ENCODE measurements around the gene KRTAP10-11. TPM values are rescaled to one million over a fixed set of nuclear protein-coding genes. Genes with fewer than 3 reads are reported as not detected.
"Not testable (repeated sequence)": the region's sequence is repeated elsewhere in the genome, so short reads cannot be mapped to it uniquely, and the experiment has no call there.

The KRTAP10-11 gene
- total and polyA plus RNA-seq, 2 donors (not counting 1 experiment from before 2014, with no cell fraction given): not detected

DNA sequence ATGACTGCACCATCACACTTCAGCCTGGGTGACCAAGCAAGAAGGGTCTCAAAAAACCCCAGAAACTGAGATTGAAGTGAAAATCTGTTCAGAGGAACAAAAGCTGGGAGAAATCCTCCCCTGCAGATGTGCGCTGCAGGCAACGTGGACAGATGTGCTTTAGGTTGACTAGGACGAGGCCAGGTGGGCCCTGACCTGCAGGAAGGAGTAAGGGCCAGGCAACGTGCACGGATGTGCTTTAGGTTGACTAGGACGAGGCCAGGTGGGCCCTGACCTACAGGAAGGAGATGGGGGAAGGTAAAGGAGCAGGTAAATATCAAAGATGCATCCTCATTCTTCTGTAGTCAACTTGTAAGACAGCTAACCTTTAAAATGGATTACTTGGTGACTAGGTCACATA is 38.3 kb downstream of the KRTAP10-11 start:
- H3K9me3 ChIP-seq (ENCODE audit: control insufficient read depth, insufficient read depth, low read depth, low read length): no peaks in the 10 kb centered on the region
- H4K20me1 ChIP-seq (ENCODE audit: control insufficient read depth, extremely low read depth, insufficient read depth, low read length): no peaks in the 10 kb centered on the region
- no peak overlapping the region for H3K9ac ChIP-seq (ENCODE audit: insufficient read depth, low read length)
- H3K4me3 ChIP-seq (replicated peaks in 1 of 4; ENCODE audit: control extremely low read depth in 1 of 4, insufficient read depth in 1 of 4, low read depth in 3 of 4, low read length in 4 of 4): no peak overlapping the region
- no peak for DNase-seq (ENCODE audit: low read depth in 2 of 2)
- no peaks in the 10 kb centered on the region for H3K4me1 ChIP-seq (ENCODE audit: control insufficient read depth, extremely low read depth, insufficient read depth, low read length)
- H3K4me2 ChIP-seq (ENCODE audit: extremely low read depth, insufficient read depth, low read length): no peak overlapping the region
- no peaks in the 10 kb centered on the region for H3K79me2 ChIP-seq (ENCODE audit: control insufficient read depth, insufficient read depth, low read length)
- H3K27me3 ChIP-seq (ENCODE audit: control insufficient read depth, insufficient read depth, low read length): peaks cover 4% of the 10 kb centered on the region
- H3K27ac ChIP-seq (ENCODE audit: insufficient read depth, low read length): no peak overlapping the region
- no peaks in the 10 kb centered on the region for H3K36me3 ChIP-seq (ENCODE audit: control insufficient read depth, insufficient read depth, low read length)
- TF ChIP-seq EZH2 (IDR thresholded peaks at IDR 0.05; ENCODE audit: low read length, missing control alignments): no peak
- TF ChIP-seq, protein P1, sequence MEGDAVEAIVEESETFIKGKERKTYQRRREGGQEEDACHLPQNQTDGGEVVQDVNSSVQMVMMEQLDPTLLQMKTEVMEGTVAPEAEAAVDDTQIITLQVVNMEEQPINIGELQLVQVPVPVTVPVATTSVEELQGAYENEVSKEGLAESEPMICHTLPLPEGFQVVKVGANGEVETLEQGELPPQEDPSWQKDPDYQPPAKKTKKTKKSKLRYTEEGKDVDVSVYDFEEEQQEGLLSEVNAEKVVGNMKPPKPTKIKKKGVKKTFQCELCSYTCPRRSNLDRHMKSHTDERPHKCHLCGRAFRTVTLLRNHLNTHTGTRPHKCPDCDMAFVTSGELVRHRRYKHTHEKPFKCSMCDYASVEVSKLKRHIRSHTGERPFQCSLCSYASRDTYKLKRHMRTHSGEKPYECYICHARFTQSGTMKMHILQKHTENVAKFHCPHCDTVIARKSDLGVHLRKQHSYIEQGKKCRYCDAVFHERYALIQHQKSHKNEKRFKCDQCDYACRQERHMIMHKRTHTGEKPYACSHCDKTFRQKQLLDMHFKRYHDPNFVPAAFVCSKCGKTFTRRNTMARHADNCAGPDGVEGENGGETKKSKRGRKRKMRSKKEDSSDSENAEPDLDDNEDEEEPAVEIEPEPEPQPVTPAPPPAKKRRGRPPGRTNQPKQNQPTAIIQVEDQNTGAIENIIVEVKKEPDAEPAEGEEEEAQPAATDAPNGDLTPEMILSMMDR (conservative IDR thresholded peaks at IDR 0.05 in 1 of 2, IDR thresholded peaks at IDR 0.05 in 1 of 2; ENCODE audit: low read depth in 1 of 2, low read length in 2 of 2): no peak
- no peak overlapping the region for H2AFZ ChIP-seq (ENCODE audit: low read length)

DNA sequence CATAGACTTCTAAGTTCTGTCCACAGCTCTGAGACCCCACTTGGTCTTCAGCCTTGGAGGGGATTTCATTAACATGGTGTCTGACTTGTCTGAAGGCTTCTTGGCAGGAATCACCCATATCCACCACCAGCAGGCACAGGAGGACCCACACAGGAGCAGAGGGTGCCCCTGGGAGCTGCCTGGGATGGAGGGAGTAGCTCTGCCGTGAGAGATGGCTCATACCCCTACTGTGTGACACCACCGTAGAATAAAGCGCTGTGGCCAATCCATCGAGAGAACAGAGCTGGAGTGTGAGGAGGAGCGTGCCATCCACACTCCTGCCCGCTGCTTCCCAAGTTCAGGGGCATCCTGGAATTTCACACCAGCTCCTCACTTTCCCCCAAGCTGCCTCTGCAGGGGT is 38.8 kb downstream of the KRTAP10-11 start:
- H3K4me3 ChIP-seq (replicated peaks in 1 of 4; ENCODE audit: control extremely low read depth in 1 of 4, insufficient read depth in 1 of 4, low read depth in 3 of 4, low read length in 4 of 4); H3K9me3 ChIP-seq (ENCODE audit: control insufficient read depth, insufficient read depth, low read depth, low read length); H3K4me1 ChIP-seq (ENCODE audit: control insufficient read depth, extremely low read depth, insufficient read depth, low read length); H3K36me3 ChIP-seq (ENCODE audit: control insufficient read depth, insufficient read depth, low read length); H3K4me2 ChIP-seq (ENCODE audit: extremely low read depth, insufficient read depth, low read length); H3K27ac ChIP-seq (ENCODE audit: insufficient read depth, low read length); DNase-seq (ENCODE audit: low read depth in 2 of 2); H4K20me1 ChIP-seq (ENCODE audit: control insufficient read depth, extremely low read depth, insufficient read depth, low read length); H3K9ac ChIP-seq (ENCODE audit: insufficient read depth, low read length); H2AFZ ChIP-seq (ENCODE audit: low read length); H3K27me3 ChIP-seq (ENCODE audit: control insufficient read depth, insufficient read depth, low read length); H3K79me2 ChIP-seq (ENCODE audit: control insufficient read depth, insufficient read depth, low read length): not testable (repeated sequence)

DNA sequence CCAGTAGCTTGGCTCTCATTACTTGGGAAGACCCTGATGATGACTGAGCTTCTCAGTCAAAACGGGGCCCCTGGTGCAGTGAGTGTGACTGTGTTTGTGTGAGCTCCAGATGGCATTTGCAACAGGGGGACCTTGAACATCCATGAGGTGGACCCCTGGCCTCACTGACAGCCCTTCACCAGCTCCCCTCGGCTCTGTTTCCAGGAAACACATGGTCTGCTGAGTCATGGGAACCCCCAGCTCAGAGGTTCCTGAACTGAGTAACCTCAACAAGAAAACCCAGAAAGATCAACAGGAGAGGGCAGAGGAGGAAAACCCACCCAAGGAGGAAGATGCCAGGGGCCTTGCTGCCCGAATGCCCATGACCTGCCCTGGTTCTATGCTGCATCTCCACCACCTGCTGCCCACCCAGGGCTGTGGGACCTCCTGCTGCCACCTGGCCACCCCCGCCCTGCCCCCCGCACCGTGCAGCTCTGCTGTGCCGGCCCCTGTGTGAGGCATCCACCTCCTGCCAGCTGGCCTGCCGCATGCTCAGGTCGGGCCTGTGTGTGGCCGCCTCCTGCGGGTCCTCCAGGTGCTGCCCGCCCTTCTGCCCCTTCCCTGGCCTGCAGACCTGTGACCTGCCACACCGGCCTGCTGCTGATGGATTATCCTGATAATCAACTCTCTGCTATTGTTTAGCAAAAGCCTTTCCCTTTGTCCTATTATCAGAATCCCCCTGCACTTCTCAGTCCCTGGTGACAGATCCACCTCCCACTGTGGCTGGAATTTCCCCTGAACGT is 40.0 kb downstream of the KRTAP10-11 start:
- Histone ChIP-seq H3K4me1 (ENCODE audit: control insufficient read depth, extremely low read depth, insufficient read depth, low read length) (no peaks in the 10 kb centered on the region), H4K20me1 (ENCODE audit: control insufficient read depth, extremely low read depth, insufficient read depth, low read length) (no peaks in the 10 kb centered on the region), H3K4me3 (replicated peaks in 1 of 4; ENCODE audit: control extremely low read depth in 1 of 4, insufficient read depth in 1 of 4, low read depth in 3 of 4, low read length in 4 of 4) (no peak overlapping the region), H2AFZ (ENCODE audit: low read length) (no peak overlapping the region), H3K9ac (ENCODE audit: insufficient read depth, low read length) (no peak overlapping the region), H3K27me3 (ENCODE audit: control insufficient read depth, insufficient read depth, low read length) (peaks cover 4% of the 10 kb centered on the region), H3K36me3 (ENCODE audit: control insufficient read depth, insufficient read depth, low read length) (no peaks in the 10 kb centered on the region), H3K9me3 (ENCODE audit: control insufficient read depth, insufficient read depth, low read depth, low read length) (no peaks in the 10 kb centered on the region), H3K79me2 (ENCODE audit: control insufficient read depth, insufficient read depth, low read length) (no peaks in the 10 kb centered on the region), H3K27ac (ENCODE audit: insufficient read depth, low read length) (no peak overlapping the region), H3K4me2 (ENCODE audit: extremely low read depth, insufficient read depth, low read length) (no peak overlapping the region)
- TF ChIP-seq, protein P1 (conservative IDR thresholded peaks at IDR 0.05 in 1 of 2, IDR thresholded peaks at IDR 0.05 in 1 of 2; ENCODE audit: low read depth in 1 of 2, low read length in 2 of 2): no peak
- no peak for TF ChIP-seq EZH2 (IDR thresholded peaks at IDR 0.05; ENCODE audit: low read length, missing control alignments)
- no peak for DNase-seq (ENCODE audit: low read depth in 2 of 2)

Measured in fibroblast of lung (primary cell).